K562 (cell line): Measurements from ENCODE around the gene USP48. TPM values are rescaled to one million over a fixed set of nuclear protein-coding genes. Genes with fewer than 3 reads are reported as not detected.

Experiments
- HDAC3 ChIP-seq: fragments of 450-650 bp; IDR thresholded peaks from 2 replicates; pipeline ENCODE4 v1.6.1; 2018; ENCODE audit warnings: borderline replicate concordance, mild to moderate bottlenecking, moderate library complexity; ENCODE audit not compliant: partially characterized antibody
- ID3 ChIP-seq, 2 experiments: fragments of 250-450 bp in 1 of 2; fragments of 450-650 bp in 1 of 2; sonication (Bioruptor Pico) in 1 of 2; IDR thresholded peaks; 2 replicates each; pipeline versions ENCODE4 v1.6.1 to v1.8.0; 2016 to 2021; ENCODE audit warnings: mild to moderate bottlenecking in 2 of 2, moderate library complexity in 2 of 2, missing compliant biosample characterization in 1 of 2, missing genetic modification characterization in 1 of 2
- LCOR ChIP-seq: sonication (generic); formaldehyde crosslinking; IDR thresholded peaks from 2 replicates; pipeline ENCODE4 v1.8.0; 2022; ENCODE audit warnings: mild to moderate bottlenecking, missing genetic modification reagents
- NONO ChIP-seq, 2 experiments: fragments of 200-400 bp in 1 of 2; fragments of 450-650 bp in 1 of 2; formaldehyde crosslinking in 1 of 2; IDR thresholded peaks; 2 replicates each; pipeline ENCODE4 v1.6.1; 2017; ENCODE audit warnings: low read depth in 2 of 2, mild to moderate bottlenecking in 2 of 2, moderate library complexity in 2 of 2, low read length in 1 of 2
- POLR3G ChIP-seq: IDR thresholded peaks from 2 replicates; pipeline ENCODE4 v1.6.1; 2011; ENCODE audit not compliant: insufficient read length, insufficient replicate concordance; ENCODE audit errors: extremely low read depth
- PURB ChIP-seq: sonication (generic); formaldehyde crosslinking; IDR thresholded peaks from 2 replicates; pipeline ENCODE4 v1.9.0; 2021; ENCODE audit warnings: low read depth, mild to moderate bottlenecking, missing genetic modification reagents
- STAT5B ChIP-seq: fragments of 250-450 bp; sonication (Bioruptor Pico); IDR thresholded peaks from 2 replicates; pipeline ENCODE4 v1.8.0; 2021; ENCODE audit warnings: mild to moderate bottlenecking, inconsistent platforms
- TCF7L2 ChIP-seq: fragments of 150-350 bp; IDR thresholded peaks from 2 replicates; pipeline ENCODE4 v1.6.1; 2016; ENCODE audit warnings: low read depth, mild to moderate bottlenecking, low read length, moderate library complexity
- YBX1 ChIP-seq: fragments of 450-650 bp; IDR thresholded peaks from 2 replicates; pipeline ENCODE4 v1.7.1; 2016; ENCODE audit warnings: mild to moderate bottlenecking
- ZNF644 ChIP-seq: fragments of 200-800 bp; sonication (Bioruptor generic); IDR thresholded peaks from 2 replicates; pipeline ENCODE4 v1.6.1; 2016; ENCODE audit warnings: low read depth, missing genetic modification characterization, missing compliant biosample characterization
- polyA plus RNA-seq, 8 experiments: library from polyadenylated mRNA; depleted of rRNA in 4 of 8; stranded (reverse) in 5 of 8; unstranded in 3 of 8; fragments of >200 nt; fragmentation: Nextera tagmentation in 2 of 8; fragmentation: Illumina TruSeq in 1 of 8; extraction: Ambion mirVana in 2 of 8; extraction: Trizol in 1 of 8; gene quantifications; 2 replicates each; pipeline versions ENCODE4 v1.2.1 to v1.2.3, GENCODE V29; 2011 to 2014; ENCODE audit warnings: inconsistent platforms in 1 of 8, missing spikeins in 1 of 8
- total RNA-seq, 7 experiments: library from RNA; depleted of rRNA in 6 of 7; stranded (reverse); fragments of >200 nt in 6 of 7; fragmentation: Illumina TruSeq in 2 of 7; extraction: Trizol in 2 of 7; gene quantifications; 2 replicates each; pipeline versions ENCODE4 v1.2.1 to v1.2.3, GENCODE V29; 2011 to 2021; ENCODE audit warnings: low replicate concordance in 1 of 7
- TF ChIP-seq, protein P1 (sequence below): sonication (generic); formaldehyde crosslinking; IDR thresholded peaks from 2 replicates; pipeline ENCODE4 v1.8.0; 2023; ENCODE audit warnings: mild to moderate bottlenecking, missing genetic modification reagents
- TF ChIP-seq, protein P2 (sequence below): fragments of 250-450 bp; sonication (Bioruptor Pico); IDR thresholded peaks from 2 replicates; pipeline ENCODE4 v1.9.0; 2021; ENCODE audit warnings: mild to moderate bottlenecking, inconsistent platforms
- TF ChIP-seq, protein P3 (sequence below): sonication (generic); formaldehyde crosslinking; IDR thresholded peaks from 2 replicates; pipeline ENCODE4 v1.8.0; 2022; ENCODE audit warnings: missing genetic modification reagents, mild to moderate bottlenecking, borderline replicate concordance

USP48 gene
- total and polyA plus RNA-seq, 9 of the 15 experiments (the other 6 are each of a cell fraction or from before 2014, with no cell fraction given) = 23.3 to 123 (median 106) TPM

GRCh38 chr1:21651214-21652042 lies 131.5 kb downstream of the USP48 start (continued):
- TF ChIP-seq ID3 (CRISPR knock-in tag; IDR thresholded peaks at IDR 0.05) (no peak), ID3 (tag; IDR thresholded peaks at IDR 0.05) (0 out of 2 replicates have a peak, but pooled peaks have one; percentile 19), POLR3G (no peak), TCF7L2 (no peak), NONO (IDR thresholded peaks at IDR 0.05; ENCODE audit: low read depth in 2 of 2, low read length in 1 of 2) (peak in 1 of 2 experiments; percentile 57; a peak in 1 of 4 replicates), PURB (CRISPR knock-in tag) (no peak), HDAC3 (no peak), STAT5B (CRISPR knock-in tag) (no peak), YBX1 (no peak), ZNF644 (tag) (no peak), LCOR (CRISPR knock-in tag) (no peak)
- TF ChIP-seq, protein P1, sequence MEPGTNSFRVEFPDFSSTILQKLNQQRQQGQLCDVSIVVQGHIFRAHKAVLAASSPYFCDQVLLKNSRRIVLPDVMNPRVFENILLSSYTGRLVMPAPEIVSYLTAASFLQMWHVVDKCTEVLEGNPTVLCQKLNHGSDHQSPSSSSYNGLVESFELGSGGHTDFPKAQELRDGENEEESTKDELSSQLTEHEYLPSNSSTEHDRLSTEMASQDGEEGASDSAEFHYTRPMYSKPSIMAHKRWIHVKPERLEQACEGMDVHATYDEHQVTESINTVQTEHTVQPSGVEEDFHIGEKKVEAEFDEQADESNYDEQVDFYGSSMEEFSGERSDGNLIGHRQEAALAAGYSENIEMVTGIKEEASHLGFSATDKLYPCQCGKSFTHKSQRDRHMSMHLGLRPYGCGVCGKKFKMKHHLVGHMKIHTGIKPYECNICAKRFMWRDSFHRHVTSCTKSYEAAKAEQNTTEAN = no peak
- TF ChIP-seq, protein P2, sequence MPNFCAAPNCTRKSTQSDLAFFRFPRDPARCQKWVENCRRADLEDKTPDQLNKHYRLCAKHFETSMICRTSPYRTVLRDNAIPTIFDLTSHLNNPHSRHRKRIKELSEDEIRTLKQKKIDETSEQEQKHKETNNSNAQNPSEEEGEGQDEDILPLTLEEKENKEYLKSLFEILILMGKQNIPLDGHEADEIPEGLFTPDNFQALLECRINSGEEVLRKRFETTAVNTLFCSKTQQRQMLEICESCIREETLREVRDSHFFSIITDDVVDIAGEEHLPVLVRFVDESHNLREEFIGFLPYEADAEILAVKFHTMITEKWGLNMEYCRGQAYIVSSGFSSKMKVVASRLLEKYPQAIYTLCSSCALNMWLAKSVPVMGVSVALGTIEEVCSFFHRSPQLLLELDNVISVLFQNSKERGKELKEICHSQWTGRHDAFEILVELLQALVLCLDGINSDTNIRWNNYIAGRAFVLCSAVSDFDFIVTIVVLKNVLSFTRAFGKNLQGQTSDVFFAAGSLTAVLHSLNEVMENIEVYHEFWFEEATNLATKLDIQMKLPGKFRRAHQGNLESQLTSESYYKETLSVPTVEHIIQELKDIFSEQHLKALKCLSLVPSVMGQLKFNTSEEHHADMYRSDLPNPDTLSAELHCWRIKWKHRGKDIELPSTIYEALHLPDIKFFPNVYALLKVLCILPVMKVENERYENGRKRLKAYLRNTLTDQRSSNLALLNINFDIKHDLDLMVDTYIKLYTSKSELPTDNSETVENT = no peak
- TF ChIP-seq, protein P3, sequence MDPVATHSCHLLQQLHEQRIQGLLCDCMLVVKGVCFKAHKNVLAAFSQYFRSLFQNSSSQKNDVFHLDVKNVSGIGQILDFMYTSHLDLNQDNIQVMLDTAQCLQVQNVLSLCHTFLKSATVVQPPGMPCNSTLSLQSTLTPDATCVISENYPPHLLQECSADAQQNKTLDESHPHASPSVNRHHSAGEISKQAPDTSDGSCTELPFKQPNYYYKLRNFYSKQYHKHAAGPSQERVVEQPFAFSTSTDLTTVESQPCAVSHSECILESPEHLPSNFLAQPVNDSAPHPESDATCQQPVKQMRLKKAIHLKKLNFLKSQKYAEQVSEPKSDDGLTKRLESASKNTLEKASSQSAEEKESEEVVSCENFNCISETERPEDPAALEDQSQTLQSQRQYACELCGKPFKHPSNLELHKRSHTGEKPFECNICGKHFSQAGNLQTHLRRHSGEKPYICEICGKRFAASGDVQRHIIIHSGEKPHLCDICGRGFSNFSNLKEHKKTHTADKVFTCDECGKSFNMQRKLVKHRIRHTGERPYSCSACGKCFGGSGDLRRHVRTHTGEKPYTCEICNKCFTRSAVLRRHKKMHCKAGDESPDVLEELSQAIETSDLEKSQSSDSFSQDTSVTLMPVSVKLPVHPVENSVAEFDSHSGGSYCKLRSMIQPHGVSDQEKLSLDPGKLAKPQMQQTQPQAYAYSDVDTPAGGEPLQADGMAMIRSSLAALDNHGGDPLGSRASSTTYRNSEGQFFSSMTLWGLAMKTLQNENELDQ = no peak
